GM18508 (cell line): Measurements from ENCODE around the gene CEP85.
"Not testable (repeated sequence)": the region's sequence is repeated elsewhere in the genome, so short reads cannot be mapped to it uniquely, and the experiment has no call there.

Source experiments
- ATAC-seq: cut with Tn5 transposase; IDR thresholded peaks from one replicate; pipeline ENCODE4 v1.9.1; 2021; ENCODE audit warnings: moderate number of reproducible peaks; ENCODE audit not compliant: insufficient read depth, unreplicated experiment

CEP85 gene

GRCh38 chr1:26220199-26220912 is 13.6 kb upstream of the CEP85 start:
- no peak for ATAC-seq

- ATAC-seq, result no peak
Measured at GRCh38 chr1:26221094-26221493, 12.9 kb upstream of the CEP85 start.

- ATAC-seq, result no peak
Measured at GRCh38 chr1:26224606-26225005, 9.4 kb upstream of the CEP85 start.

- ATAC-seq, result no peak
Measured at GRCh38 chr1:26225033-26225831, 8.8 kb upstream of the CEP85 start.

- not testable (repeated sequence) for ATAC-seq
Measured at GRCh38 chr1:26230682-26231081, 3.3 kb upstream of the CEP85 start.

GRCh38 chr1:26234644-26235370 is 807 bp downstream of the CEP85 start:
- ATAC-seq, result no peak

- no peak for ATAC-seq
Measured at GRCh38 chr1:26237230-26237966, 3.4 kb downstream of the CEP85 start.

- ATAC-seq, result no peak
Measured at GRCh38 chr1:26239936-26240335, 5.9 kb downstream of the CEP85 start.

- ATAC-seq, result no peak
Measured at GRCh38 chr1:26252718-26253117, 18.7 kb downstream of the CEP85 start.

- no peak for ATAC-seq
Measured at GRCh38 chr1:26254404-26254803, 20.4 kb downstream of the CEP85 start.

GRCh38 chr1:26257222-26257621 is 23.2 kb downstream of the CEP85 start:
- no peak for ATAC-seq

- no peak for ATAC-seq
Measured at GRCh38 chr1:26259005-26259404, 25.0 kb downstream of the CEP85 start.

GRCh38 chr1:26259578-26259977 is 25.6 kb downstream of the CEP85 start:
- no peak for ATAC-seq

GRCh38 chr1:26263212-26263611 is 29.2 kb downstream of the CEP85 start:
- ATAC-seq, result no peak

GRCh38 chr1:26265405-26265804 is 31.4 kb downstream of the CEP85 start:
- no peak for ATAC-seq

GRCh38 chr1:26268290-26269197 is 34.5 kb downstream of the CEP85 start:
- no peak for ATAC-seq

GRCh38 chr1:26269198-26269550 is 35.2 kb downstream of the CEP85 start:
- no peak for ATAC-seq

GRCh38 chr1:26274801-26275425 is 40.9 kb downstream of the CEP85 start:
- ATAC-seq, result no peak
